ENCODE data around the gene TBC1D19. TPM values are rescaled to one million over a fixed set of nuclear protein-coding genes. Genes with fewer than 3 reads are reported as not detected.

TBC1D19 gene
- total RNA-seq, 1 experiment from 2014 or later = 12.8 TPM

DNA sequence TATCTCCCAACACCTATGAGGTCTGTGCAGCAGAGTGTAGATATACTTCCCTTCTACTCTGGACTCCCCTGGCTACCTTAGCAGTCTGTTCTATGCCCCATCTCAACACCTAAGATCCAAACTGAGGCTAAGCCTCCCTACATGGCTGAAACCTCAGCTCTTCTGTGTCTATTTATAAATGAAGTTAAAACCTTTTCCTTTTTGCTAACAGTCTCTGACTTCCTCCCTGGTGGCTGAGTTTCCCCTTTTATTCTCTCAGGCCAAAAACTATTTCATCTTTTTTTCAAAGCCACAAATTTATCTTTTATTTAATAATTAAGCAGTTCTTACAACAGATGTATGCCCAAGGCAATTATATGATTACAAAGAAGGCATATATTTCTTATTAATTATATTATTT lies 164.9 kb downstream of the TBC1D19 start:
- Histone ChIP-seq H3F3A (ENCODE audit: insufficient read depth, low read depth) (no peaks in the 10 kb centered on the region), H4K20me1 (ENCODE audit: insufficient read depth) (no peaks in the 10 kb centered on the region), H3K27ac (no peak overlapping the region), H3K4me1 (replicated peaks; ENCODE audit: insufficient read depth) (no peaks in the 10 kb centered on the region), H2AFZ (no peak overlapping the region), H3K4me2 (no peak overlapping the region), H3K27me3 (ENCODE audit: insufficient read depth, low read depth) (no peaks in the 10 kb centered on the region), H3K36me3 (ENCODE audit: low read depth) (no peaks in the 10 kb centered on the region), H3K79me2 (ENCODE audit: low read depth) (no peaks in the 10 kb centered on the region), H3K9me2 (ENCODE audit: insufficient read depth) (no peaks in the 10 kb centered on the region), H3K4me3 (no peak overlapping the region), H3K9me3 (ENCODE audit: insufficient read depth, low read depth) (no peaks in the 10 kb centered on the region)
- no TSS peak for BruUV-seq (replicated peaks)
- ChIA-PET POLR2A (ENCODE audit: unreplicated experiment) (no interaction called here), CTCF (no interaction called here)
- intact Hi-C loops (cut with micrococcal nuclease; ENCODE audit: unreplicated experiment) = loop anchor here (10.0 kb wide), 1 partner anchor 256 kb away; no protein-coding TSS in a partner anchor
- TF ChIP-seq, protein P1, sequence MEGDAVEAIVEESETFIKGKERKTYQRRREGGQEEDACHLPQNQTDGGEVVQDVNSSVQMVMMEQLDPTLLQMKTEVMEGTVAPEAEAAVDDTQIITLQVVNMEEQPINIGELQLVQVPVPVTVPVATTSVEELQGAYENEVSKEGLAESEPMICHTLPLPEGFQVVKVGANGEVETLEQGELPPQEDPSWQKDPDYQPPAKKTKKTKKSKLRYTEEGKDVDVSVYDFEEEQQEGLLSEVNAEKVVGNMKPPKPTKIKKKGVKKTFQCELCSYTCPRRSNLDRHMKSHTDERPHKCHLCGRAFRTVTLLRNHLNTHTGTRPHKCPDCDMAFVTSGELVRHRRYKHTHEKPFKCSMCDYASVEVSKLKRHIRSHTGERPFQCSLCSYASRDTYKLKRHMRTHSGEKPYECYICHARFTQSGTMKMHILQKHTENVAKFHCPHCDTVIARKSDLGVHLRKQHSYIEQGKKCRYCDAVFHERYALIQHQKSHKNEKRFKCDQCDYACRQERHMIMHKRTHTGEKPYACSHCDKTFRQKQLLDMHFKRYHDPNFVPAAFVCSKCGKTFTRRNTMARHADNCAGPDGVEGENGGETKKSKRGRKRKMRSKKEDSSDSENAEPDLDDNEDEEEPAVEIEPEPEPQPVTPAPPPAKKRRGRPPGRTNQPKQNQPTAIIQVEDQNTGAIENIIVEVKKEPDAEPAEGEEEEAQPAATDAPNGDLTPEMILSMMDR (conservative IDR thresholded peaks at IDR 0.05) = no peak
- no peak for TF ChIP-seq EZH2 (IDR thresholded peaks at IDR 0.05; ENCODE audit: low read depth)
- no peak for DNase-seq

DNA sequence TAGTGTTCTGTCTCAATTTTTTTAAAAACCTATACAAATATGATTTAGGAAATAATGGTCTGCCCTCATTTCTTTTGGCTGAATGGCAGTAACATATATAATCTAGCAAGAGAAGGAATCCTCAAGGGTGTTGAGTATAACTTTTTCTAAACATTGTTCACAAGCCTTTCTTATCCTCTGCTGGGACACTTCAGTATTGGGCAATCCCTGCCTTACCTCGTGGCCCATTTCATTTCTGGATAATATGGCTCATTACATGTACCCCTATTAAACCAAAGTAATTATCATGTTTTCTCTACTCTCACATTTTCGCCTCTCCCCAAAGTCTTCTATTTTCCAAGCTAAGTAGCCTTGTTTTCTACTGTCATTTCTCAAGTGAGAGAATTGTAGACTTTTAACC lies 166.0 kb downstream of the TBC1D19 start:
- intact Hi-C loops (cut with micrococcal nuclease; ENCODE audit: unreplicated experiment) = loop anchor here (10.0 kb wide), 1 partner anchor 255 kb away; no protein-coding TSS in a partner anchor
- no peak overlapping the region for H3K4me2 ChIP-seq
- ChIA-PET POLR2A (ENCODE audit: unreplicated experiment) (no interaction called here), CTCF (no interaction called here)
- H2AFZ ChIP-seq = no peak overlapping the region
- TF ChIP-seq, protein P1 (conservative IDR thresholded peaks at IDR 0.05) = no peak
- TF ChIP-seq EZH2 (IDR thresholded peaks at IDR 0.05; ENCODE audit: low read depth) = no peak
- H3K4me3 ChIP-seq = no peak overlapping the region
- H3K79me2 ChIP-seq (ENCODE audit: low read depth) = no peaks in the 10 kb centered on the region
- no peaks in the 10 kb centered on the region for H3K9me2 ChIP-seq (ENCODE audit: insufficient read depth)
- H3K27me3 ChIP-seq (ENCODE audit: insufficient read depth, low read depth) = no peaks in the 10 kb centered on the region
- no peak overlapping the region for H3K27ac ChIP-seq
- DNase-seq = no peak
- no peaks in the 10 kb centered on the region for H3K9me3 ChIP-seq (ENCODE audit: insufficient read depth, low read depth)
- no peaks in the 10 kb centered on the region for H4K20me1 ChIP-seq (ENCODE audit: insufficient read depth)
- no peaks in the 10 kb centered on the region for H3K36me3 ChIP-seq (ENCODE audit: low read depth)
- H3F3A ChIP-seq (ENCODE audit: insufficient read depth, low read depth) = no peaks in the 10 kb centered on the region
- BruUV-seq (replicated peaks) = no TSS peak
- H3K4me1 ChIP-seq (replicated peaks; ENCODE audit: insufficient read depth) = no peaks in the 10 kb centered on the region

DNA sequence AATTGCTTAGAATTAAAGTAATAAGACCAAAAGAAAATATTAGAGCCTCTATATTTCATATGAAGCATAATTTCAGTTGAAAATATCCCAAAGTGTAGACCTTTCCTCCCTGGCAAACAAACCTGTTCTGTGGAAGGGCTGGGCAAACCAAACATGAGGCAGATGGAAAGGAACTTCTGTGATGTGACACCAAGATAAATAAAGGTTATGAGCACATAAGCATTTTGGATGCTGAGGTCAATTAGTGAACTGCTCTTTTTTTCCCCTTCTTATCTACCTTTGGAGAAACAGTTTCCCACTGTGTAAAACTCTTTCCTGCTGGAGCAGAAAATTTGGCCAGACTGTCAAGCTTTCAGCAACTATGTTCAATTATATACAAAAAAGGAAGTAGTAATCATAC lies 167.1 kb downstream of the TBC1D19 start:
- ChIA-PET CTCF (no interaction called here), POLR2A (ENCODE audit: unreplicated experiment) (no interaction called here)
- TF ChIP-seq EZH2 (IDR thresholded peaks at IDR 0.05; ENCODE audit: low read depth) = no peak
- TF ChIP-seq, protein P1 (conservative IDR thresholded peaks at IDR 0.05) = no peak
- Histone ChIP-seq H3K9me2 (ENCODE audit: insufficient read depth) (no peaks in the 10 kb centered on the region), H4K20me1 (ENCODE audit: insufficient read depth) (no peaks in the 10 kb centered on the region), H3F3A (ENCODE audit: insufficient read depth, low read depth) (no peaks in the 10 kb centered on the region), H3K79me2 (ENCODE audit: low read depth) (no peaks in the 10 kb centered on the region), H3K9me3 (ENCODE audit: insufficient read depth, low read depth) (no peaks in the 10 kb centered on the region), H3K27me3 (ENCODE audit: insufficient read depth, low read depth) (no peaks in the 10 kb centered on the region), H3K27ac (no peak overlapping the region), H3K4me2 (no peak overlapping the region), H3K4me1 (replicated peaks; ENCODE audit: insufficient read depth) (no peaks in the 10 kb centered on the region), H2AFZ (no peak overlapping the region), H3K36me3 (ENCODE audit: low read depth) (no peaks in the 10 kb centered on the region), H3K4me3 (no peak overlapping the region)
- intact Hi-C loops (cut with micrococcal nuclease; ENCODE audit: unreplicated experiment) = no loop called here
- DNase-seq = no peak
- no TSS peak for BruUV-seq (replicated peaks)
